Neural cell (in vitro differentiated cells): Measurements from ENCODE around the gene WDR83.

Experiments
- CTCF ChIP-seq: fragments of 450-650 bp; IDR thresholded peaks from 2 replicates; pipeline ENCODE4 v1.5.1; 2014; ENCODE audit warnings: antibody characterized with exemption, mild to moderate bottlenecking, moderate library complexity; ENCODE audit not compliant: poor library complexity, severe bottlenecking
- EP300 ChIP-seq: fragments of 450-650 bp; conservative IDR thresholded peaks from 2 replicates; pipeline ENCODE4 v1.6.1; 2014; ENCODE audit warnings: antibody characterized with exemption, mild to moderate bottlenecking, moderate library complexity; ENCODE audit not compliant: poor library complexity, severe bottlenecking
- MXI1 ChIP-seq: fragments of 450-650 bp; conservative IDR thresholded peaks from 2 replicates; pipeline ENCODE4 v1.6.1; 2014; ENCODE audit warnings: antibody characterized with exemption, mild to moderate bottlenecking; ENCODE audit not compliant: poor library complexity, severe bottlenecking
- RAD21 ChIP-seq: fragments of 450-650 bp; conservative IDR thresholded peaks from 2 replicates; pipeline ENCODE4 v1.6.1; 2014; ENCODE audit warnings: antibody characterized with exemption, mild to moderate bottlenecking, moderate library complexity
- SMC3 ChIP-seq: fragments of 450-650 bp; conservative IDR thresholded peaks from 2 replicates; pipeline ENCODE4 v1.6.1; 2014; ENCODE audit warnings: antibody characterized with exemption, mild to moderate bottlenecking, moderate library complexity; ENCODE audit not compliant: poor library complexity
- TF ChIP-seq, protein P1 (sequence below): IDR thresholded peaks from 2 replicates; pipeline ENCODE4 v1.6.1; 2012; ENCODE audit warnings: borderline replicate concordance

DNA sequence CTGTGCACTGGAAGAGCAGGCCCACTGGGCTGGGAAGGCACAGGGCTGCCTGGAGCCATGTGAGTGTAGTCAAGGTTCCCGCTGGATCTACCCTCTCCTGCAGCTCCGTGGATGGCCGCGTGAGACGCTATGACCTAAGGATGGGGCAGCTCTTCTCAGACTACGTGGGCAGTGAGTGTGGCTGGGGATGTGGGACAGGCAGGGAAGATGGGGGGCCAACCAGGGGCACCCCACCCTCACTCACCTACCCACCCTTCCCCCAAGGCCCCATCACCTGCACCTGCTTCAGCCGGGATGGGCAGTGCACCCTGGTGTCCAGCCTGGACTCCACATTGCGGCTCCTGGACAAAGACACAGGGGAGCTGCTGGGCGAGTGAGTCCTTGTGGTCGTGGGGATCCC lies 6.1 kb downstream of the WDR83 start:
- TF ChIP-seq CTCF = no peak
- no peak for TF ChIP-seq EP300
- TF ChIP-seq, protein P1, sequence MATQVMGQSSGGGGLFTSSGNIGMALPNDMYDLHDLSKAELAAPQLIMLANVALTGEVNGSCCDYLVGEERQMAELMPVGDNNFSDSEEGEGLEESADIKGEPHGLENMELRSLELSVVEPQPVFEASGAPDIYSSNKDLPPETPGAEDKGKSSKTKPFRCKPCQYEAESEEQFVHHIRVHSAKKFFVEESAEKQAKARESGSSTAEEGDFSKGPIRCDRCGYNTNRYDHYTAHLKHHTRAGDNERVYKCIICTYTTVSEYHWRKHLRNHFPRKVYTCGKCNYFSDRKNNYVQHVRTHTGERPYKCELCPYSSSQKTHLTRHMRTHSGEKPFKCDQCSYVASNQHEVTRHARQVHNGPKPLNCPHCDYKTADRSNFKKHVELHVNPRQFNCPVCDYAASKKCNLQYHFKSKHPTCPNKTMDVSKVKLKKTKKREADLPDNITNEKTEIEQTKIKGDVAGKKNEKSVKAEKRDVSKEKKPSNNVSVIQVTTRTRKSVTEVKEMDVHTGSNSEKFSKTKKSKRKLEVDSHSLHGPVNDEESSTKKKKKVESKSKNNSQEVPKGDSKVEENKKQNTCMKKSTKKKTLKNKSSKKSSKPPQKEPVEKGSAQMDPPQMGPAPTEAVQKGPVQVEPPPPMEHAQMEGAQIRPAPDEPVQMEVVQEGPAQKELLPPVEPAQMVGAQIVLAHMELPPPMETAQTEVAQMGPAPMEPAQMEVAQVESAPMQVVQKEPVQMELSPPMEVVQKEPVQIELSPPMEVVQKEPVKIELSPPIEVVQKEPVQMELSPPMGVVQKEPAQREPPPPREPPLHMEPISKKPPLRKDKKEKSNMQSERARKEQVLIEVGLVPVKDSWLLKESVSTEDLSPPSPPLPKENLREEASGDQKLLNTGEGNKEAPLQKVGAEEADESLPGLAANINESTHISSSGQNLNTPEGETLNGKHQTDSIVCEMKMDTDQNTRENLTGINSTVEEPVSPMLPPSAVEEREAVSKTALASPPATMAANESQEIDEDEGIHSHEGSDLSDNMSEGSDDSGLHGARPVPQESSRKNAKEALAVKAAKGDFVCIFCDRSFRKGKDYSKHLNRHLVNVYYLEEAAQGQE = no peak
- TF ChIP-seq SMC3 = no peak
- no peak for TF ChIP-seq RAD21
- no peak for TF ChIP-seq MXI1
